ENCODE results near the gene PHETA1. TPM values are rescaled to one million over a fixed set of nuclear protein-coding genes. Genes with fewer than 3 reads are reported as not detected.

Gene PHETA1
- total and polyA plus RNA-seq, 2 of the 13 experiments (the other 11 are each of a cell fraction or from before 2014, with no cell fraction given): 11.3 to 20.8 TPM

DNA sequence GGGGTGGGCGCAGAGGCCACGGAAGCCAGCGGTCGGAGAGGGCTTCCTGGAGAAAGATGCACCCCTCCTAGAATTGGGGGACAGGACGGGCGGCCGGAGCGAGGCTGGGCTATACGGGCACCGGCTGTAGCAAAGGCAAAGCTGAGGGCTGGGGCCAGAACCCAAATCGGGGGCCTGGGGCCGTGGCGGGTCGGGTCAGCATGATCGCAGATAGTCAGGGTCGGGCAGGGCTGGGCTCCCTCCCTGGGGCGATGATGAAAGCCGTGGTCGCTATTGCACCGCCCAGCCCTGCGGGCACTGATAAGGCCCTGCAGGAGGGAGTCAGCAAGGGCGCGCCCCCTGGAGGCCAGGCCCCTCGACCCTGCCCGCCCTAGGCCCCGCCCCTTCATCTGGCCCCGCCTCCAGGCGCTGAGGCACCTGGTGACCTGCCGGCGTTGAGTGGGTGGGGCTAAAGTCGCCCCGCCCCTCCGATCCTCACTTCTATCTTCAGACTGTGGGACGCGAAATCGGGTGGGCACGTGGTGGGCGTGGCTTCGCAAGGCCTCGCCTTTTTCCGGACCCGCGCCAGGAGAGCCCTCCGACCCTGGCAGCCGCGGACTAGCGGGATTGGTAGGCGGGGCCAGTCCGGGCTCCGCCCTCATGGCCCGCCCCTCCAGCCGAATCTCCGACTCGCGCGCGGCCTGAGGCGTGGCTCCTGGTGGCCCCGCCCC lies 36.4 kb upstream of the PHETA1 start (continued):
- no peak; the same call in 1 of the 2 replicates for TF ChIP-seq AHDC1 (CRISPR knock-in tag; IDR thresholded peaks at IDR 0.05; ENCODE audit: borderline replicate concordance)
- TF ChIP-seq ZNF570 (CRISPR knock-in tag; IDR thresholded peaks at IDR 0.05; ENCODE audit: borderline replicate concordance): no peak
- TF ChIP-seq, protein P1, sequence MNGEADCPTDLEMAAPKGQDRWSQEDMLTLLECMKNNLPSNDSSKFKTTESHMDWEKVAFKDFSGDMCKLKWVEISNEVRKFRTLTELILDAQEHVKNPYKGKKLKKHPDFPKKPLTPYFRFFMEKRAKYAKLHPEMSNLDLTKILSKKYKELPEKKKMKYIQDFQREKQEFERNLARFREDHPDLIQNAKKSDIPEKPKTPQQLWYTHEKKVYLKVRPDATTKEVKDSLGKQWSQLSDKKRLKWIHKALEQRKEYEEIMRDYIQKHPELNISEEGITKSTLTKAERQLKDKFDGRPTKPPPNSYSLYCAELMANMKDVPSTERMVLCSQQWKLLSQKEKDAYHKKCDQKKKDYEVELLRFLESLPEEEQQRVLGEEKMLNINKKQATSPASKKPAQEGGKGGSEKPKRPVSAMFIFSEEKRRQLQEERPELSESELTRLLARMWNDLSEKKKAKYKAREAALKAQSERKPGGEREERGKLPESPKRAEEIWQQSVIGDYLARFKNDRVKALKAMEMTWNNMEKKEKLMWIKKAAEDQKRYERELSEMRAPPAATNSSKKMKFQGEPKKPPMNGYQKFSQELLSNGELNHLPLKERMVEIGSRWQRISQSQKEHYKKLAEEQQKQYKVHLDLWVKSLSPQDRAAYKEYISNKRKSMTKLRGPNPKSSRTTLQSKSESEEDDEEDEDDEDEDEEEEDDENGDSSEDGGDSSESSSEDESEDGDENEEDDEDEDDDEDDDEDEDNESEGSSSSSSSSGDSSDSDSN (CRISPR knock-in tag; IDR thresholded peaks at IDR 0.05): peak; percentile 32; the same call in 1 of the 2 replicates
- TF ChIP-seq GMEB2 (CRISPR knock-in tag; IDR thresholded peaks at IDR 0.05; ENCODE audit: low read depth): no peak
- TF ChIP-seq, protein P2, sequence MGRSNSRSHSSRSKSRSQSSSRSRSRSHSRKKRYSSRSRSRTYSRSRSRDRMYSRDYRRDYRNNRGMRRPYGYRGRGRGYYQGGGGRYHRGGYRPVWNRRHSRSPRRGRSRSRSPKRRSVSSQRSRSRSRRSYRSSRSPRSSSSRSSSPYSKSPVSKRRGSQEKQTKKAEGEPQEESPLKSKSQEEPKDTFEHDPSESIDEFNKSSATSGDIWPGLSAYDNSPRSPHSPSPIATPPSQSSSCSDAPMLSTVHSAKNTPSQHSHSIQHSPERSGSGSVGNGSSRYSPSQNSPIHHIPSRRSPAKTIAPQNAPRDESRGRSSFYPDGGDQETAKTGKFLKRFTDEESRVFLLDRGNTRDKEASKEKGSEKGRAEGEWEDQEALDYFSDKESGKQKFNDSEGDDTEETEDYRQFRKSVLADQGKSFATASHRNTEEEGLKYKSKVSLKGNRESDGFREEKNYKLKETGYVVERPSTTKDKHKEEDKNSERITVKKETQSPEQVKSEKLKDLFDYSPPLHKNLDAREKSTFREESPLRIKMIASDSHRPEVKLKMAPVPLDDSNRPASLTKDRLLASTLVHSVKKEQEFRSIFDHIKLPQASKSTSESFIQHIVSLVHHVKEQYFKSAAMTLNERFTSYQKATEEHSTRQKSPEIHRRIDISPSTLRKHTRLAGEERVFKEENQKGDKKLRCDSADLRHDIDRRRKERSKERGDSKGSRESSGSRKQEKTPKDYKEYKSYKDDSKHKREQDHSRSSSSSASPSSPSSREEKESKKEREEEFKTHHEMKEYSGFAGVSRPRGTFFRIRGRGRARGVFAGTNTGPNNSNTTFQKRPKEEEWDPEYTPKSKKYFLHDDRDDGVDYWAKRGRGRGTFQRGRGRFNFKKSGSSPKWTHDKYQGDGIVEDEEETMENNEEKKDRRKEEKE (IDR thresholded peaks at IDR 0.05): no peak
- TF ChIP-seq JARID2 (CRISPR knock-in tag; IDR thresholded peaks at IDR 0.05; ENCODE audit: insufficient replicate concordance): no peak
- 0 out of 2 replicates have a peak, but pooled peaks have one; percentile 22 for TF ChIP-seq ZBTB38 (CRISPR knock-in tag; IDR thresholded peaks at IDR 0.05)
- TF ChIP-seq RAD51 (IDR thresholded peaks at IDR 0.05; ENCODE audit: borderline replicate concordance): peak; percentile 65
- TF ChIP-seq TCF7L2 (IDR thresholded peaks at IDR 0.05; ENCODE audit: low read depth, low read length): no peak
- no peak for TF ChIP-seq HMG20B (CRISPR knock-in tag; conservative IDR thresholded peaks at IDR 0.05)
- TF ChIP-seq ZNF713 (CRISPR knock-in tag; IDR thresholded peaks at IDR 0.05): no peak
- TF ChIP-seq ZSCAN20 (CRISPR knock-in tag; IDR thresholded peaks at IDR 0.05; ENCODE audit: borderline replicate concordance): no peak
- peak; percentile 71; the same call in 1 of the 2 replicates for TF ChIP-seq ZNF563 (CRISPR knock-in tag; IDR thresholded peaks at IDR 0.05)
